Epidermal melanocyte (primary cell): Measurements from ENCODE around the gene PTPN11.

Source experiments
- DNase-seq: peaks from one replicate; pipeline ENCODE4 v3.0.0; 2011; ENCODE audit warnings: low spot score; ENCODE audit not compliant: insufficient read length

PTPN11 gene

GRCh38 chr12:112539221-112539620, 120.5 kb downstream of the PTPN11 start:
- DNase-seq = no peak

GRCh38 chr12:112540021-112540420, 121.3 kb downstream of the PTPN11 start:
- no peak for DNase-seq

- DNase-seq = no peak
These were observed 125.0 kb downstream of the PTPN11 start for GRCh38 chr12:112543751-112544150.

DNA sequence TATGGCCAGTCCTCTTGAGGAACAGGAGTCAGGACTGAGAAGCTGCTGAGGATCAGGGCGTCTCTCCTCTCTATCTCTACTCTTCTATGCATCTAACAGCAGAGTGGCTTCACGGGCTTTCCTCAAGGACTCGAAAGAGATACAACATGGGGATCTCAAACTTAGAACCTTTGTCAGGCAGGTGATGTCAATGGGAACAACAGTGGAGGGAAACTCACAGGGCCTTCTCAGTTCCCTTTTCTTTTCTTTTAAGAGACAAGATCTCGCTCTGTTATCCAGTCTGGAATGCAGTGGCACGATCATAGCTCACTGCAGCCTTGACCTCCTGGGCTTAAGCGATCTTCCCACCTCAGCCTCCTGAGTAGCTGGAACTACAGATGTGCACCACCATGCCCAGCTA, 127.6 kb downstream of the PTPN11 start:
- DNase-seq = no peak

DNA sequence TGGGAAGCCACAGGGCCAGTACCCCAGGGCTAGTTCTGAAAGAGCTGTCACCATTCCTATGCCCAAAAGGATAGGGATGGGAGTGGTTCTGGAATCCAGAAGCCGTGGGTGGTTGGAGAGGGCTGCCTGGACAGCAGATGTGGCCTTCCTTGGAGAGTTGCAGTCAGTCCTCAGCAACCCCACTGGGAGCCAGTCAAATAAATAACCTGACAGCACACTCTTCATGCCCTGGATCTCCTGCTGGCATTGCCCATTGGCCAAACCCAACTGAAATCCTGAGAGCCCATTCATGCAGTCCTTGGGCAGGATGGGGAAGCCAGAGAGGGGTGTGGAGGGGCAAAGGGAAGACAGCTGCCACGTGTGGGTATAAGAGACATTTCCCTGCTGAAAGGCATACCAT, 128.2 kb downstream of the PTPN11 start:
- DNase-seq = no peak

DNA sequence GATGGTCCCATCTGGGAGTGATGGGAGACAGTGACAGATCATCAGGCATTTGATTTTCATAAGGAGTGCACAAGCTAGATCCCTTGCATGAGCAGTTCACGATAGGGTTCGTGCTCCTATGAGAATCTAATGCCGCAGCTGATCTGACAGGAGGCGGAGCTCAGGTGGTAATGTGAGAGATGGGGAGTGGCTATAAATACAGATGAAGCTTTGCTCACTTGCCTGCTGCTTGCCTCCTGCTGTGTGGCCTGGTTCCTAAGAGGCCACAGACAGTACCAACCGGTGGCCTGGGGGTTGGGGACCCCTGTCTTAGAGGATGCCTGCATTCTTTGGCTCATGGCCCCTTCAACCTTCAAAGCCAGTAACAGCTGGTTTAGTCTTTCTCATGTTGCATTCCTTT, 130.3 kb downstream of the PTPN11 start:
- DNase-seq = no peak

- no peak for DNase-seq
These were observed 132.9 kb downstream of the PTPN11 start for GRCh38 chr12:112551681-112552080.

GRCh38 chr12:112555621-112556233, 137.0 kb downstream of the PTPN11 start:
- no peak for DNase-seq

DNA sequence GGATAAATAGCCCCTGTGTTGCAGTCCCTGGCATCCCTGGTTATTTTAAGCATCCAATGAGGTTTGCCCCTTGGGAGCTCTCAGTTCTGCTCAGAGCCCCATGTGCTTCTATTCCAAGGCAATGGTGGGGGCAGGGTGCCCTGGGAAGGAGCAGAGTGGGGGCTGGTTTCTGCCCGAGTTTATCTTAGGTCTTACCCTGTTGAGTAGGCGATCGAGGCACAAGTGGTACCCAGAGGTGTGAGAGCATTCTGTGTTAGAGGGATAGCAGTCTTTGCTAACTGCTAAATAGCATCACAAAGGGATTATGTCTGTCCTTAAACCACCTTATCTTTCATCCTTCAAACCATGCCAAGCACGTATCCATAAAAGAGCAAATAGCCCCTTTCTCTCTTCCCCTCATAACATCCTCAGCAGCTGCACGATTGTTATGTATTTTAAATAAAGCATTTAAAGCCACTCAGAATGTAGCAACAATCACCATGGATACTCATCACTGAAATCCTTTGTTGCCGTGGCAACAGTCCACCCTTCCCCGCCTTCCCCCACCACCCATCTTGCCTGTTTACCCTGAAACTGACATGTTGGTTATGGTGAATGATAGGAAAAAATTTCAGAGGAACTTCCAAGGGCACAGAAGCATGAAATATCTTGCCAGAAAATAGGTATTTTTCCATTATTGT, 139.3 kb downstream of the PTPN11 start:
- no peak for DNase-seq
